Epithelial cell of esophagus (primary cell): ENCODE data around the gene IFNA21.
"Not testable (repeated sequence)": the region's sequence is repeated elsewhere in the genome, so short reads cannot be mapped to it uniquely, and the experiment has no call there.

Experiments used
- DNase-seq: peaks from one replicate; pipeline ENCODE4 v3.0.0; 2010; ENCODE audit warnings: low read depth
- H3K4me3 ChIP-seq: 2 replicates; pipeline ENCODE4 v1.5.1; 2011; ENCODE audit warnings: mild to moderate bottlenecking, low read length, control low read depth
- CTCF ChIP-seq: IDR thresholded peaks from 2 replicates; pipeline ENCODE4 v1.5.1; 2011; ENCODE audit warnings: low read depth, mild to moderate bottlenecking, low read length, control low read depth, inconsistent platforms; ENCODE audit not compliant: insufficient read depth; ENCODE audit errors: missing control alignments

The IFNA21 gene

GRCh38 chr9:21182810-21183736 is 16.6 kb upstream of the IFNA21 start:
- peak; percentile 43 for TF ChIP-seq CTCF
- H3K4me3 ChIP-seq, result not testable (repeated sequence)
- DNase-seq, result peak; percentile 20

GRCh38 chr9:21174671-21175070 is 8.2 kb upstream of the IFNA21 start:
- no peak overlapping the region for H3K4me3 ChIP-seq
- peak; percentile 23 for DNase-seq
- no peak for TF ChIP-seq CTCF

GRCh38 chr9:21172156-21172555 is 5.7 kb upstream of the IFNA21 start:
- no peak for TF ChIP-seq CTCF
- DNase-seq, result no peak
- H3K4me3 ChIP-seq, result no peak overlapping the region

GRCh38 chr9:21171351-21171750 is 4.9 kb upstream of the IFNA21 start:
- no peak overlapping the region for H3K4me3 ChIP-seq
- no peak for TF ChIP-seq CTCF
- DNase-seq, result no peak

- DNase-seq, result no peak
- H3K4me3 ChIP-seq, result no peak overlapping the region
- TF ChIP-seq CTCF, result no peak
These were observed 944 bp downstream of the IFNA21 start for GRCh38 chr9:21165516-21165915.

- H3K4me3 ChIP-seq, result no peak overlapping the region
- peak; percentile 13 for DNase-seq
- no peak for TF ChIP-seq CTCF
These were observed 6.3 kb downstream of the IFNA21 start for GRCh38 chr9:21160178-21160577.

- H3K4me3 ChIP-seq, result no peak overlapping the region
- no peak for TF ChIP-seq CTCF
- peak; percentile 31 for DNase-seq
These were observed 11.0 kb downstream of the IFNA21 start for GRCh38 chr9:21155501-21155900.
